H9 (cell line): Measurements from ENCODE around the gene NFATC1. TPM values are rescaled to one million over a fixed set of nuclear protein-coding genes. Genes with fewer than 3 reads are reported as not detected.

Experiments used
- DNase-seq: peaks from one replicate; pipeline ENCODE4 v3.0.0-alpha.2; 2017
- H2AFZ ChIP-seq: one replicate; pipeline ENCODE4 v1.6.1; 2013; ENCODE audit warnings: mild to moderate bottlenecking, low read length, control low read depth, moderate library complexity
- H2AK5ac ChIP-seq: 2 replicates; pipeline ENCODE4 v1.6.1; 2013; ENCODE audit warnings: low read length, control low read depth, mixed read lengths; ENCODE audit not compliant: insufficient read length
- H2BK120ac ChIP-seq: one replicate; pipeline ENCODE4 v1.6.1; 2013; ENCODE audit warnings: low read depth, mild to moderate bottlenecking, low read length, control low read depth, inconsistent platforms; ENCODE audit not compliant: poor library complexity, severe bottlenecking
- H2BK12ac ChIP-seq: 2 replicates; pipeline ENCODE4 v1.6.1; 2013; ENCODE audit warnings: low read length, control low read depth, mixed read lengths, low read depth; ENCODE audit not compliant: insufficient read length
- H2BK15ac ChIP-seq: 2 replicates; pipeline ENCODE4 v1.6.1; 2013; ENCODE audit warnings: low read depth, low read length, control low read depth
- H2BK20ac ChIP-seq: one replicate; pipeline ENCODE4 v1.6.1; 2013; ENCODE audit warnings: low read depth, mild to moderate bottlenecking, low read length, control low read depth, inconsistent platforms; ENCODE audit not compliant: poor library complexity, severe bottlenecking
- H2BK5ac ChIP-seq: 2 replicates; pipeline ENCODE4 v1.6.1; 2013; ENCODE audit warnings: low read length, control low read depth, mixed read lengths; ENCODE audit not compliant: insufficient read length
- H3K14ac ChIP-seq: 2 replicates; pipeline ENCODE4 v1.6.1; 2013; ENCODE audit warnings: low read length, control low read depth; ENCODE audit not compliant: insufficient read depth
- H3K18ac ChIP-seq: 2 replicates; pipeline ENCODE4 v1.6.1; 2013; ENCODE audit warnings: low read depth, mild to moderate bottlenecking, mixed read lengths, low read length, control low read depth; ENCODE audit not compliant: insufficient read length
- H3K23ac ChIP-seq: 2 replicates; pipeline ENCODE4 v1.6.1; 2013; ENCODE audit warnings: low read length, control low read depth, mixed read lengths, low read depth; ENCODE audit not compliant: insufficient read length
- H3K23me2 ChIP-seq: 2 replicates; pipeline ENCODE4 v1.6.1; 2013; ENCODE audit warnings: low read depth, mild to moderate bottlenecking, mixed read lengths, low read length, control low read depth; ENCODE audit not compliant: insufficient read length, poor library complexity, severe bottlenecking
- H3K27ac ChIP-seq: 2 replicates; pipeline ENCODE4 v1.5.1; 2013; ENCODE audit warnings: low read length, control low read depth, mixed read lengths, low read depth; ENCODE audit not compliant: insufficient read length
- H3K27me3 ChIP-seq: 2 replicates; pipeline ENCODE4 v1.6.1; 2013; ENCODE audit warnings: low read length, control low read depth, inconsistent platforms; ENCODE audit not compliant: insufficient read depth
- H3K4ac ChIP-seq: 2 replicates; pipeline ENCODE4 v1.6.1; 2013; ENCODE audit warnings: low read depth, mild to moderate bottlenecking, control low read depth, inconsistent platforms, low read length, moderate library complexity
- H3K4me1 ChIP-seq: 2 replicates; pipeline ENCODE4 v1.6.1; 2013; ENCODE audit warnings: low read length, control low read depth, inconsistent platforms; ENCODE audit not compliant: insufficient read depth
- H3K4me2 ChIP-seq: 2 replicates; pipeline ENCODE4 v1.6.1; 2013; ENCODE audit warnings: low read length, control low read depth, mixed read lengths; ENCODE audit not compliant: insufficient read length, insufficient read depth
- H3K56ac ChIP-seq: 2 replicates; pipeline ENCODE4 v1.6.1; 2013; ENCODE audit warnings: low read depth, mild to moderate bottlenecking, mixed read lengths, low read length, control low read depth; ENCODE audit not compliant: insufficient read length
- H3K79me1 ChIP-seq: 2 replicates; pipeline ENCODE4 v1.6.1; 2013; ENCODE audit warnings: low read depth, mild to moderate bottlenecking, moderate library complexity, low read length, control low read depth, inconsistent platforms; ENCODE audit not compliant: insufficient read depth, poor library complexity, severe bottlenecking
- H3K79me2 ChIP-seq: 2 replicates; pipeline ENCODE4 v1.6.1; 2013; ENCODE audit warnings: low read length, control low read depth, inconsistent platforms; ENCODE audit not compliant: insufficient read depth
- H3K9ac ChIP-seq: 2 replicates; pipeline ENCODE4 v1.6.1; 2013; ENCODE audit warnings: low read length, control low read depth, mixed read lengths; ENCODE audit not compliant: insufficient read length; ENCODE audit errors: extremely low read depth
- H3K9me3 ChIP-seq: one replicate; pipeline ENCODE4 v1.6.1; 2013; ENCODE audit warnings: low read depth, low read length, inconsistent platforms; ENCODE audit not compliant: control insufficient read depth
- H3T11ph ChIP-seq: one replicate; pipeline ENCODE4 v1.6.1; 2013; ENCODE audit warnings: mild to moderate bottlenecking, low read length, control low read depth, inconsistent platforms
- H4K20me1 ChIP-seq: one replicate; pipeline ENCODE4 v1.6.1; 2013; ENCODE audit not compliant: control insufficient read depth, insufficient read length, insufficient read depth
- H4K5ac ChIP-seq: 2 replicates; pipeline ENCODE4 v1.6.1; 2013; ENCODE audit warnings: low read depth, mild to moderate bottlenecking, mixed read lengths, low read length, control low read depth; ENCODE audit not compliant: insufficient read length
- H4K8ac ChIP-seq: replicated peaks from 2 replicates; pipeline ENCODE4 v1.6.1; 2013; ENCODE audit warnings: low read length, control low read depth, mixed read lengths, low read depth; ENCODE audit not compliant: insufficient read length
- H4K91ac ChIP-seq: 2 replicates; pipeline ENCODE4 v1.6.1; 2013; ENCODE audit warnings: low read depth, mild to moderate bottlenecking, moderate library complexity, mixed read lengths, low read length, control low read depth; ENCODE audit not compliant: insufficient read length
- H3K27ac Mint-ChIP-seq, 3 experiments: 2 replicates in 2 of 3; 3 replicates in 1 of 3; pipeline ENCODE4 v1.8.0; 2020 to 2021; ENCODE audit warnings: mixed read lengths in 3 of 3, mild to moderate bottlenecking in 1 of 3, moderate library complexity in 1 of 3
- H3K27me3 Mint-ChIP-seq: 2 replicates; pipeline ENCODE4 v1.8.0; 2021; ENCODE audit warnings: low read depth, mild to moderate bottlenecking, moderate library complexity, mixed read lengths
- H3K36me3 Mint-ChIP-seq, 3 experiments: 2 replicates in 2 of 3; 3 replicates in 1 of 3; pipeline ENCODE4 v1.8.0; 2020 to 2021; ENCODE audit warnings: low read depth in 3 of 3, mixed read lengths in 3 of 3; ENCODE audit not compliant: insufficient read depth in 1 of 3
- H3K4me1 Mint-ChIP-seq, 2 experiments: 2 replicates each; pipeline ENCODE4 v1.8.0; 2020; ENCODE audit warnings: mixed read lengths in 2 of 2
- H3K4me3 Mint-ChIP-seq, 2 experiments: 2 replicates in 1 of 2; 3 replicates in 1 of 2; pipeline ENCODE4 v1.8.0; 2020 to 2021; ENCODE audit warnings: mild to moderate bottlenecking in 2 of 2, mixed read lengths in 2 of 2, moderate library complexity in 1 of 2
- H3K9me3 Mint-ChIP-seq, 2 experiments: 2 replicates in 1 of 2; 3 replicates in 1 of 2; pipeline ENCODE4 v1.8.0; 2020; ENCODE audit warnings: mild to moderate bottlenecking in 2 of 2, mixed read lengths in 2 of 2, moderate library complexity in 1 of 2
- WGBS: extraction: QIAGEN DNeasy Blood & Tissue Kit; methylation state at CpG from one replicate; pipeline ENCODE4 v1.1.7; 2013; ENCODE audit warnings: missing lambda C conversion rate, low lambda C conversion rate, mixed read lengths; ENCODE audit not compliant: insufficient read length; ENCODE audit errors: extremely low coverage; 5-methylcytosine and 5-hydroxymethylcytosine counted together
- total RNA-seq: library from RNA; stranded (reverse); gene quantifications from 2 replicates; pipeline ENCODE4 v1.2.1, GENCODE V29; 2021
- TF ChIP-seq, protein P1 (sequence below): fragments of 200-600 bp; sonication (generic); conservative IDR thresholded peaks from 3 replicates; pipeline ENCODE4 v1.8.0; 2021; ENCODE audit warnings: antibody characterized with exemption, mild to moderate bottlenecking

The NFATC1 gene
- total RNA-seq, 1 experiment from 2014 or later = 5.5 TPM

- Histone ChIP-seq H3K27ac (no peak overlapping the region), H3K79me2 (no peaks in the 10 kb centered on the region), H3K27me3 (no peaks in the 10 kb centered on the region), H3K4me2 (no peak overlapping the region), H3K18ac (no peak overlapping the region), H3K4me1 (no peaks in the 10 kb centered on the region), H3K23me2 (no peaks in the 10 kb centered on the region), H3K4ac (no peak overlapping the region), H2AFZ (no peak overlapping the region), H3K9me3 (no peaks in the 10 kb centered on the region), H2BK20ac (no peak overlapping the region), H2BK12ac (no peak overlapping the region), H3K9ac (no peak overlapping the region), H4K20me1 (no peaks in the 10 kb centered on the region), H2BK5ac (no peak overlapping the region), H2AK5ac (no peak overlapping the region), H3K56ac (no peak overlapping the region), H4K91ac (no peak overlapping the region), H3K14ac (no peak overlapping the region), H2BK15ac (no peak overlapping the region), H4K5ac (no peak overlapping the region), H3K23ac (no peak overlapping the region), H3T11ph (no peak overlapping the region), H4K8ac (no peak overlapping the region), H2BK120ac (no peak overlapping the region), H3K79me1 (no peaks in the 10 kb centered on the region)
- no peaks in the 10 kb centered on the region for H3K27me3 Mint-ChIP-seq
- peaks cover 0 to 3% of the 10 kb centered on the region in 2 experiments; a peak in 2 of 5 replicates for H3K9me3 Mint-ChIP-seq
- no peak overlapping the region for H3K4me3 Mint-ChIP-seq
- TF ChIP-seq, protein P1, sequence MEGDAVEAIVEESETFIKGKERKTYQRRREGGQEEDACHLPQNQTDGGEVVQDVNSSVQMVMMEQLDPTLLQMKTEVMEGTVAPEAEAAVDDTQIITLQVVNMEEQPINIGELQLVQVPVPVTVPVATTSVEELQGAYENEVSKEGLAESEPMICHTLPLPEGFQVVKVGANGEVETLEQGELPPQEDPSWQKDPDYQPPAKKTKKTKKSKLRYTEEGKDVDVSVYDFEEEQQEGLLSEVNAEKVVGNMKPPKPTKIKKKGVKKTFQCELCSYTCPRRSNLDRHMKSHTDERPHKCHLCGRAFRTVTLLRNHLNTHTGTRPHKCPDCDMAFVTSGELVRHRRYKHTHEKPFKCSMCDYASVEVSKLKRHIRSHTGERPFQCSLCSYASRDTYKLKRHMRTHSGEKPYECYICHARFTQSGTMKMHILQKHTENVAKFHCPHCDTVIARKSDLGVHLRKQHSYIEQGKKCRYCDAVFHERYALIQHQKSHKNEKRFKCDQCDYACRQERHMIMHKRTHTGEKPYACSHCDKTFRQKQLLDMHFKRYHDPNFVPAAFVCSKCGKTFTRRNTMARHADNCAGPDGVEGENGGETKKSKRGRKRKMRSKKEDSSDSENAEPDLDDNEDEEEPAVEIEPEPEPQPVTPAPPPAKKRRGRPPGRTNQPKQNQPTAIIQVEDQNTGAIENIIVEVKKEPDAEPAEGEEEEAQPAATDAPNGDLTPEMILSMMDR = no peak
- no peak for DNase-seq
- peaks cover 9 to 16% (median 16%) of the 10 kb centered on the region in 3 experiments for H3K36me3 Mint-ChIP-seq
- no CpG with 5 or more reads among the region's 18 CpGs for WGBS
- H3K4me1 Mint-ChIP-seq = no peaks in the 10 kb centered on the region
- H3K27ac Mint-ChIP-seq = no peak overlapping the region
Measured at GRCh38 chr18:79367989-79368388, 27.7 kb upstream of the NFATC1 start.
